PC-9 (cell line): ENCODE results near the gene RFXAP. TPM values are rescaled to one million over a fixed set of nuclear protein-coding genes. Genes with fewer than 3 reads are reported as not detected.

ENCODE experiments used
- BruUV-seq: library from RNA; stranded (reverse); fragments of 400-500 nt; replicated peaks from 2 replicates; lab custom pipeline; 2021; lab: Mats Ljungman, UMichigan
- CTCF ChIA-PET: fragments of 300-600 bp; sonication (Branson Sonifier 250); formaldehyde crosslinking; loops from one replicate; lab custom pipeline; 2022; ENCODE audit warnings: antibody characterized with exemption; lab: Charles Lee
- POLR2A ChIA-PET: fragments of 300-600 bp; sonication (Branson Sonifier 250); formaldehyde crosslinking; loops from one replicate; lab custom pipeline; 2022; ENCODE audit warnings: antibody characterized with exemption; ENCODE audit not compliant: unreplicated experiment; lab: Charles Lee
- DNase-seq, 2 experiments: peaks; one replicate each; pipeline versions ENCODE4 v3.0.0 to v3.0.0-alpha.2; 2015 to 2022; ENCODE audit warnings: mixed read lengths in 1 of 2
- H2AFZ ChIP-seq: fragments of 200-600 bp; sonication (generic); 2 replicates; pipeline ENCODE4 v1.8.1; 2017; ENCODE audit warnings: antibody characterized with exemption
- H3F3A ChIP-seq: fragments of 200-600 bp; sonication (generic); 2 replicates; pipeline ENCODE4 v1.8.1; 2017; ENCODE audit warnings: antibody characterized with exemption, mild to moderate bottlenecking, low read depth; ENCODE audit not compliant: insufficient read depth
- H3K27ac ChIP-seq: fragments of 200-600 bp; sonication (generic); 2 replicates; pipeline ENCODE4 v1.6.1; 2016; ENCODE audit warnings: mixed run types
- H3K27me3 ChIP-seq: fragments of 200-600 bp; sonication (generic); 2 replicates; pipeline ENCODE4 v1.6.1; 2016; ENCODE audit warnings: low read depth, mixed run types; ENCODE audit not compliant: insufficient read depth
- H3K36me3 ChIP-seq: fragments of 200-600 bp; sonication (generic); 2 replicates; pipeline ENCODE4 v1.6.1; 2016; ENCODE audit warnings: low read depth, mixed run types
- H3K4me1 ChIP-seq: fragments of 200-600 bp; sonication (generic); replicated peaks from 2 replicates; pipeline ENCODE4 v1.6.1; 2016; ENCODE audit warnings: mixed run types; ENCODE audit not compliant: insufficient read depth
- H3K4me2 ChIP-seq: fragments of 200-600 bp; sonication (generic); 2 replicates; pipeline ENCODE4 v1.6.1; 2017; ENCODE audit warnings: mixed run types
- H3K4me3 ChIP-seq: fragments of 200-600 bp; sonication (generic); 2 replicates; pipeline ENCODE4 v1.6.1; 2016; ENCODE audit warnings: mixed run types
- H3K79me2 ChIP-seq: fragments of 200-600 bp; sonication (generic); 2 replicates; pipeline ENCODE4 v1.6.1; 2017; ENCODE audit warnings: low read depth, mixed run types
- H3K9me2 ChIP-seq: fragments of 200-600 bp; sonication (generic); 2 replicates; pipeline ENCODE4 v1.8.1; 2017; ENCODE audit warnings: mild to moderate bottlenecking; ENCODE audit not compliant: insufficient read depth
- H3K9me3 ChIP-seq: fragments of 200-600 bp; sonication (generic); 2 replicates; pipeline ENCODE4 v1.8.1; 2016; ENCODE audit warnings: low read depth; ENCODE audit not compliant: insufficient read depth
- H4K20me1 ChIP-seq: fragments of 200-600 bp; sonication (generic); 2 replicates; pipeline ENCODE4 v1.8.1; 2017; ENCODE audit not compliant: insufficient read depth
- EZH2 ChIP-seq: fragments of 200-600 bp; sonication (generic); IDR thresholded peaks from 2 replicates; pipeline ENCODE4 v1.8.0; 2017; ENCODE audit warnings: antibody characterized with exemption, low read depth
- intact Hi-C: fragments of 100-400 bp; cut with micrococcal nuclease; formaldehyde crosslinking; loops from one replicate; pipeline ENCODE4 v1.10.0; 2022; ENCODE audit not compliant: unreplicated experiment
- total RNA-seq: library from RNA; stranded (reverse); gene quantifications from 2 replicates; pipeline ENCODE4 v1.2.3, GENCODE V29; 2021
- TF ChIP-seq, protein P1 (sequence below): fragments of 200-600 bp; sonication (generic); conservative IDR thresholded peaks from 2 replicates; pipeline ENCODE4 v1.6.1; 2017; ENCODE audit warnings: mixed run types, antibody characterized with exemption, mild to moderate bottlenecking, moderate library complexity

RFXAP gene
- total RNA-seq, 1 experiment from 2014 or later: 5.6 TPM

DNA sequence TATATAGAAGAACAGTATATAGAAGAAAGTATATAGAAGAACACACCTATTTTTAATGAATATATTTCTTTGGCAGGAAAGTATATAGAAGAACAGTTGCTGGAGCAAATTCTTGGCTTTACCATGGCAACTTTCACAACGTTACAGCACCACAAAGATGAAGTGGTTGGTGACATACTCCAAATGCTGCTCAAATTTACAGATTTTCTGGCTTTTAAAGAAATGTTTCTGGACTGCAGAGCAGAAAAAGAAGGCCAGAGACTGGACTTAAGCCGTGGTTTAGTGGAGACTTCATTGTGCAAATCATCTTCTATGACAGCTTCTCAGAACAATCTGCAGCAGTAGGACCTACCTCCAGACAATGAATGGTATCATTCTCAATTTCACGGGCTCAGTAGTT lies 24.3 kb upstream of the RFXAP start:
- Histone ChIP-seq H4K20me1 (no peaks in the 10 kb centered on the region), H3K27ac (no peak overlapping the region), H2AFZ (no peak overlapping the region), H3K27me3 (no peaks in the 10 kb centered on the region), H3K79me2 (no peaks in the 10 kb centered on the region), H3K36me3 (no peaks in the 10 kb centered on the region), H3F3A (no peaks in the 10 kb centered on the region), H3K4me1 (peaks cover 9% of the 10 kb centered on the region; the same call in 1 of the 2 replicates), H3K4me2 (no peak overlapping the region), H3K9me2 (no peaks in the 10 kb centered on the region), H3K9me3 (no peaks in the 10 kb centered on the region), H3K4me3 (no peak overlapping the region)
- CTCF ChIA-PET: no interaction called here
- TF ChIP-seq, protein P1, sequence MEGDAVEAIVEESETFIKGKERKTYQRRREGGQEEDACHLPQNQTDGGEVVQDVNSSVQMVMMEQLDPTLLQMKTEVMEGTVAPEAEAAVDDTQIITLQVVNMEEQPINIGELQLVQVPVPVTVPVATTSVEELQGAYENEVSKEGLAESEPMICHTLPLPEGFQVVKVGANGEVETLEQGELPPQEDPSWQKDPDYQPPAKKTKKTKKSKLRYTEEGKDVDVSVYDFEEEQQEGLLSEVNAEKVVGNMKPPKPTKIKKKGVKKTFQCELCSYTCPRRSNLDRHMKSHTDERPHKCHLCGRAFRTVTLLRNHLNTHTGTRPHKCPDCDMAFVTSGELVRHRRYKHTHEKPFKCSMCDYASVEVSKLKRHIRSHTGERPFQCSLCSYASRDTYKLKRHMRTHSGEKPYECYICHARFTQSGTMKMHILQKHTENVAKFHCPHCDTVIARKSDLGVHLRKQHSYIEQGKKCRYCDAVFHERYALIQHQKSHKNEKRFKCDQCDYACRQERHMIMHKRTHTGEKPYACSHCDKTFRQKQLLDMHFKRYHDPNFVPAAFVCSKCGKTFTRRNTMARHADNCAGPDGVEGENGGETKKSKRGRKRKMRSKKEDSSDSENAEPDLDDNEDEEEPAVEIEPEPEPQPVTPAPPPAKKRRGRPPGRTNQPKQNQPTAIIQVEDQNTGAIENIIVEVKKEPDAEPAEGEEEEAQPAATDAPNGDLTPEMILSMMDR: no peak
- TF ChIP-seq EZH2: no peak
- intact Hi-C loops: no loop called here
- POLR2A ChIA-PET: no interaction called here
- no peak for DNase-seq
- no TSS peak for BruUV-seq

DNA sequence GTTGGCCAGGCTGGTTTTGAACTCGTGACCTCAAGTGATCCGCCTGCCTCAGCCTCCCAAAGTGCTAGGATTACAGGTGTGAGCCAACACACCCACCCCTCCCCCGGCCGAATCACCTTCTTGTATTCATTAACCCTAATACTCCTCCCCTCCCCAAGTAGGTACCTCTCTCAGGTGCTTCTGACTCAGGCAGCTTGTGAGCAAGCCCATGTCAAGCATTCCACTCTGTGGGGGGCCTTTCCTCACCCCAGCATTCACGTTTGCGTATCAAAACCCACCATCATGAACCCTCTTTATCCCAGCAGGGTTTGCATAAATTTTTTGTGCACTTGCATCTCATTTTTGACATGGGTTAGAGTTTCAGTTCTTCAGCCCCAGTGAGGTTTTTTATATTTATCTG lies 23.6 kb upstream of the RFXAP start:
- Histone ChIP-seq H3K4me3 (no peak overlapping the region), H3K79me2 (no peaks in the 10 kb centered on the region), H3K4me1 (peaks cover 9% of the 10 kb centered on the region; the same call in 1 of the 2 replicates), H3K9me3 (no peaks in the 10 kb centered on the region), H3F3A (no peaks in the 10 kb centered on the region), H3K27ac (no peak overlapping the region), H3K9me2 (no peaks in the 10 kb centered on the region), H2AFZ (no peak overlapping the region), H4K20me1 (no peaks in the 10 kb centered on the region), H3K4me2 (no peak overlapping the region), H3K36me3 (no peaks in the 10 kb centered on the region), H3K27me3 (no peaks in the 10 kb centered on the region)
- ChIA-PET CTCF (interaction anchor here (0.6 kb wide), 1 partner anchor 16 kb away, joined by 3 read pairs; no protein-coding TSS in a partner anchor), POLR2A (no interaction called here)
- DNase-seq: no peak
- intact Hi-C loops: no loop called here
- TF ChIP-seq, protein P1: no peak
- no peak for TF ChIP-seq EZH2
- no TSS peak for BruUV-seq

DNA sequence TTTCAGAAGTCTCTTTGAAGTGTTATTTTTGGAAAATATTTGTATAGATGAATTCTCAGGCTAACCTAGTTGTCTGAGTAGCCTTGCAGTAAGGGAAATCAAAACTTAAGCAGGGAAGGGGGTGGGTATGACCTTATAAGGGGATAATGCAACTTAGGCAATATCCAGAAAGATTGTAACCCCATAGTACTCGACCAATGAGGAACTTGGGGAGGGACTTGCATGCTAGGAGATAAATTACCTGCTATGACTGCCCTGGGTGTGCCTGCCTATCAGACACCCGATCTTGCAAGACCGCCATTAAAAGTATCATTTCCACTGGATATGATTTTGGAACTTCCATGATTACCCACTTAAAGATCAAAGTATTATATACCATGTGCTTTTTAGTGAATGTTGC lies 23.0 kb upstream of the RFXAP start:
- Histone ChIP-seq H3K4me3 (no peak overlapping the region), H3K9me2 (no peaks in the 10 kb centered on the region), H3K36me3 (no peaks in the 10 kb centered on the region), H3K4me1 (peaks cover 9% of the 10 kb centered on the region; the same call in 1 of the 2 replicates), H3K27me3 (no peaks in the 10 kb centered on the region), H3K4me2 (no peak overlapping the region), H3F3A (no peaks in the 10 kb centered on the region), H3K9me3 (no peaks in the 10 kb centered on the region), H2AFZ (no peak overlapping the region), H3K79me2 (no peaks in the 10 kb centered on the region), H4K20me1 (no peaks in the 10 kb centered on the region), H3K27ac (no peak overlapping the region)
- TF ChIP-seq EZH2: no peak
- TF ChIP-seq, protein P1: no peak
- ChIA-PET POLR2A (no interaction called here), CTCF (no interaction called here)
- intact Hi-C loops: no loop called here
- DNase-seq: no peak
- no TSS peak for BruUV-seq
